HepG2 (cell line): ENCODE data around the gene SERINC5. TPM values are rescaled to one million over a fixed set of nuclear protein-coding genes. Genes with fewer than 3 reads are reported as not detected.
A peak's percentile ranks its signal among the peaks of the same experiment; 100 is the strongest.

Experiments
- CHCHD3 ChIP-seq: sonication (generic); formaldehyde crosslinking; IDR thresholded peaks from 2 replicates; pipeline ENCODE4 v1.8.0; 2022; ENCODE audit warnings: mild to moderate bottlenecking, missing genetic modification reagents, moderate library complexity
- ESRRA ChIP-seq: sonication (generic); formaldehyde crosslinking; IDR thresholded peaks from 2 replicates; pipeline ENCODE4 v1.5.1; 2020; ENCODE audit warnings: mild to moderate bottlenecking, low read depth, missing genetic modification reagents
- HDAC2 ChIP-seq: sonication (generic); formaldehyde crosslinking; IDR thresholded peaks from 2 replicates; pipeline ENCODE4 v1.4.0; 2020; ENCODE audit warnings: missing genetic modification reagents
- MEIS2 ChIP-seq: sonication (generic); formaldehyde crosslinking; IDR thresholded peaks from 2 replicates; pipeline ENCODE4 v1.9.0; 2021; ENCODE audit warnings: mild to moderate bottlenecking, missing genetic modification reagents
- NCOR1 ChIP-seq: fragments of 200-600 bp; sonication (generic); IDR thresholded peaks from 2 replicates; pipeline ENCODE4 v1.7.0; 2017; ENCODE audit warnings: antibody characterized with exemption, low read length, borderline replicate concordance
- POLR2G ChIP-seq: fragments of 200-400 bp; formaldehyde crosslinking; IDR thresholded peaks from 2 replicates; pipeline ENCODE4 v1.6.1; 2018; ENCODE audit warnings: mild to moderate bottlenecking, low read depth, low read length, moderate library complexity
- PRDM10 ChIP-seq: sonication (generic); formaldehyde crosslinking; IDR thresholded peaks from 2 replicates; pipeline ENCODE4 v1.4.0; 2020; ENCODE audit warnings: low read depth, missing genetic modification reagents
- REST ChIP-seq, 2 experiments: IDR thresholded peaks; 2 replicates each; pipeline ENCODE4 v1.6.1; 2011 to 2012; ENCODE audit warnings: low read length in 2 of 2, borderline replicate concordance in 1 of 2, low read depth in 1 of 2, mild to moderate bottlenecking in 1 of 2, moderate library complexity in 1 of 2
- RFX5 ChIP-seq: IDR thresholded peaks from 2 replicates; pipeline ENCODE4 v1.6.1; 2011; ENCODE audit warnings: low read depth, low read length, improper control_type of control experiment
- SNRNP70 ChIP-seq: fragments of 200-400 bp; formaldehyde crosslinking; IDR thresholded peaks from 2 replicates; pipeline ENCODE4 v1.6.1; 2017; ENCODE audit warnings: mild to moderate bottlenecking, low read depth, low read length, moderate library complexity
- SOX6 ChIP-seq, 2 experiments: fragments of 450-650 bp in 1 of 2; sonication (generic) in 1 of 2; formaldehyde crosslinking in 1 of 2; IDR thresholded peaks; 2 replicates each; pipeline versions ENCODE4 v1.4.0 to v1.6.1; 2017 to 2020; ENCODE audit warnings: antibody characterized with exemption in 1 of 2, mild to moderate bottlenecking in 1 of 2, missing genetic modification reagents in 1 of 2
- TBL1XR1 ChIP-seq: fragments of 150-350 bp; IDR thresholded peaks from 2 replicates; pipeline ENCODE4 v1.6.1; 2014; ENCODE audit warnings: borderline replicate concordance, low read length; ENCODE audit not compliant: partially characterized antibody
- TCF7 ChIP-seq: sonication (generic); IDR thresholded peaks from 2 replicates; pipeline ENCODE4 v1.6.1; 2016; ENCODE audit warnings: antibody characterized with exemption, low read depth
- ZNF232 ChIP-seq: sonication (generic); formaldehyde crosslinking; IDR thresholded peaks from 2 replicates; pipeline ENCODE4 v1.4.0; 2020; ENCODE audit warnings: missing genetic modification reagents, borderline replicate concordance
- ZNF552 ChIP-seq: sonication (generic); formaldehyde crosslinking; IDR thresholded peaks from 2 replicates; pipeline ENCODE4 v1.9.0; 2022; ENCODE audit warnings: missing genetic modification reagents, mild to moderate bottlenecking, borderline replicate concordance
- ZNF619 ChIP-seq: sonication (generic); formaldehyde crosslinking; IDR thresholded peaks from 2 replicates; pipeline ENCODE4 v1.4.0; 2020; ENCODE audit warnings: mild to moderate bottlenecking, missing genetic modification reagents
- ZNF749 ChIP-seq: sonication (generic); formaldehyde crosslinking; IDR thresholded peaks from 2 replicates; pipeline ENCODE4 v1.8.0; 2022; ENCODE audit warnings: mild to moderate bottlenecking, missing genetic modification reagents, moderate library complexity, borderline replicate concordance
- ZNF772 ChIP-seq: sonication (generic); formaldehyde crosslinking; IDR thresholded peaks from 2 replicates; pipeline ENCODE4 v1.5.0; 2020; ENCODE audit warnings: mild to moderate bottlenecking, missing genetic modification reagents
- ZSCAN9 ChIP-seq: IDR thresholded peaks from 2 replicates; pipeline ENCODE4 v1.6.1; 2016; ENCODE audit warnings: borderline replicate concordance
- polyA plus RNA-seq, 8 experiments: library from polyadenylated mRNA; depleted of rRNA in 3 of 8; stranded (reverse) in 7 of 8; unstranded in 1 of 8; fragments of >200 nt; fragmentation: Illumina TruSeq in 4 of 8; extraction: Trizol in 4 of 8; gene quantifications; 2 replicates each; pipeline versions ENCODE4 v1.2.1 to v1.2.3, GENCODE V29; 2011 to 2016; ENCODE audit warnings: low read depth in 4 of 8, missing spikeins in 1 of 8, mixed read lengths in 1 of 8; ENCODE audit not compliant: insufficient read depth in 1 of 8
- total RNA-seq, 5 experiments: library from RNA; depleted of rRNA; stranded (reverse); fragments of >200 nt; fragmentation: Illumina TruSeq; extraction: Trizol; gene quantifications; 2 replicates each; pipeline ENCODE4 v1.2.3, GENCODE V29; 2016; ENCODE audit warnings: low read depth in 1 of 5
- TF ChIP-seq, protein P1 (sequence below): IDR thresholded peaks from 2 replicates; pipeline ENCODE4 v1.6.1; 2016; ENCODE audit warnings: mild to moderate bottlenecking

SERINC5 gene
- total and polyA plus RNA-seq, 2 of the 13 experiments (the other 11 are each of a cell fraction or from before 2014, with no cell fraction given) = 17.3 to 22.8 TPM

DNA sequence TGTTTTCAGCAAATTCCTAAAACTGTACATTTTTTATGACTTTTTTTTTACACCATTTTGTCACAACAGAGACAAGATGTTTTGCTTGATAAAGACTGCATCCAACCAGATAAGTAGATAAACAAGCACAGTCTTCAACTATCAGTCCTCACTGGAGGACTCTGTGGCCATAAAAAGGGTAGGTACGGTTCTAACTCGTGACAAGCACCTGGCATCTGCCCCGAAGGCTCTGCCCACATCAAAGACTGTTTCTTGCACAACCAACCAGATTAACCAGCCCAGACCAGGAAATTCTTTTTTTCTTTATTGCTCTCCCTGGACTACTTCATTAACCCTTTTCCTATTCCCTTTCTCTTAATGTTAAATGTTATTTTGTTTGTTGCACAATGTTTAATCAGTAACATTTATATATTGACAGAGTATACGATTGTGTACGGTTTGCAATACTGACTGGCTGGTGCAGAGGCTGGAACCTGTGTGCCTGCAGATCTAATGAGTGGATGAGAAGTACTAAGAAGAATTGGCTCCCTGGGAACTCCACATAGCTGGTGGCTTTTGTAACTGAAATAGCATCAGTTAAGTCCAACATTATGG lies 74.1 kb downstream of the SERINC5 start (continued):
- TF ChIP-seq REST (IDR thresholded peaks at IDR 0.05; ENCODE audit: borderline replicate concordance in 1 of 2, low read depth in 1 of 2, low read length in 2 of 2) (no peak), CHCHD3 (CRISPR knock-in tag) (no peak), PRDM10 (CRISPR knock-in tag) (peak; percentile 65; the same call in 1 of the 2 replicates), RFX5 (no peak), SOX6 (IDR thresholded peaks at IDR 0.05) (no peak), SOX6 (CRISPR knock-in tag; IDR thresholded peaks at IDR 0.05) (peak; percentile 75; the same call in 1 of the 2 replicates), TBL1XR1 (peak; percentile 25), HDAC2 (CRISPR knock-in tag) (peak; percentile 62), ZNF772 (CRISPR knock-in tag) (no peak), MEIS2 (CRISPR knock-in tag) (no peak), ZNF749 (CRISPR knock-in tag) (no peak), TCF7 (peak; percentile 87), ESRRA (CRISPR knock-in tag) (no peak), ZSCAN9 (peak; percentile 71; the same call in 1 of the 2 replicates), ZNF232 (no peak), POLR2G (no peak), ZNF619 (CRISPR knock-in tag) (no peak), SNRNP70 (no peak), NCOR1 (peak; percentile 67; the same call in 1 of the 2 replicates), ZNF552 (CRISPR knock-in tag) (no peak)
- TF ChIP-seq, protein P1, sequence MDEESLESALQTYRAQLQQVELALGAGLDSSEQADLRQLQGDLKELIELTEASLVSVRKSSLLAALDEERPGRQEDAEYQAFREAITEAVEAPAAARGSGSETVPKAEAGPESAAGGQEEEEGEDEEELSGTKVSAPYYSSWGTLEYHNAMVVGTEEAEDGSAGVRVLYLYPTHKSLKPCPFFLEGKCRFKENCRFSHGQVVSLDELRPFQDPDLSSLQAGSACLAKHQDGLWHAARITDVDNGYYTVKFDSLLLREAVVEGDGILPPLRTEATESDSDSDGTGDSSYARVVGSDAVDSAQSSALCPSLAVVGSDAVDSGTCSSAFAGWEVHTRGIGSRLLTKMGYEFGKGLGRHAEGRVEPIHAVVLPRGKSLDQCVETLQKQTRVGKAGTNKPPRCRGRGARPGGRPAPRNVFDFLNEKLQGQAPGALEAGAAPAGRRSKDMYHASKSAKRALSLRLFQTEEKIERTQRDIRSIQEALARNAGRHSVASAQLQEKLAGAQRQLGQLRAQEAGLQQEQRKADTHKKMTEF = peak; percentile 70; the same call in 1 of the 2 replicates
